GM12875 (cell line): ENCODE results near the gene PIP4P1.

Experiments
- H3K4me3 ChIP-seq: one replicate; pipeline ENCODE4 v1.5.1; 2011; ENCODE audit warnings: low read depth, low read length, control low read depth
- CTCF ChIP-seq: IDR thresholded peaks from 2 replicates; pipeline ENCODE4 v1.5.1; 2011; ENCODE audit warnings: low read depth, mild to moderate bottlenecking, control low read depth, inconsistent platforms, low read length, moderate library complexity, borderline replicate concordance; ENCODE audit not compliant: insufficient read depth

The PIP4P1 gene

GRCh38 chr14:20476776-20477175 lies 15.5 kb upstream of the PIP4P1 start:
- TF ChIP-seq CTCF, result no peak
- no peak overlapping the region for H3K4me3 ChIP-seq

DNA sequence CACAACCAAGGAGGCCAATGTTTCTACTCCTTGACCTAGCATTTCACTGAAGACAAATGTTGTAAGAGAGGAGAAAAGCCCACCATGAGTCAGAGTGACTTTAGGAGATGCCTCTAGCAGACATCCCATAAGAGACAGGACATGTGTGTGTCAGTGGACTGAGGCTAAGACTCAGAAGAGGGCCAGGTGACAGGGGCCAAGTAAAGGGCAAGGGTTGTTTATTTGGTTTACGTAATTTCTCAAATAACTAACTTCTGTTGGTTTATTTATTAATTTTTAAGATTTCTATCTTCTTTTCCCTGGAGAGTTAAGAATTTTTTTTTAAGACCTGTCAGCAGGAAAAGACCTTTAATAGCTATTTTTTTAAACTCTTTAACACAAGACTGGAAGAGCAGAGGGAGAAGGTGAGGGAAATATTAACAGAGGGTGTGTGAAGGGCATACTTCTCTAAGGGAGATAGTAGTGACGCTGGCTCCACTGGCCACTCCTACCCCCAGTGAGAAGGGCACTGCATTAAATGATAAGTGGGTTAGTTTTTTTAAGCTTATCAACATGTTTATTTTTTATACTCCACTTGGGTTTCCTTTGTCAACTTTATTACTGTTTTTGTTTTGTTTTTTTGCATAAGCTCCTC lies 11.4 kb upstream of the PIP4P1 start:
- TF ChIP-seq CTCF, result no peak
- H3K4me3 ChIP-seq, result no peak overlapping the region

GRCh38 chr14:20470603-20470901 lies 9.3 kb upstream of the PIP4P1 start:
- no peak for TF ChIP-seq CTCF
- H3K4me3 ChIP-seq, result peak overlapping the region; percentile 77

GRCh38 chr14:20469890-20470602 lies 8.8 kb upstream of the PIP4P1 start:
- no peak for TF ChIP-seq CTCF
- peak overlapping the region; percentile 77 for H3K4me3 ChIP-seq

DNA sequence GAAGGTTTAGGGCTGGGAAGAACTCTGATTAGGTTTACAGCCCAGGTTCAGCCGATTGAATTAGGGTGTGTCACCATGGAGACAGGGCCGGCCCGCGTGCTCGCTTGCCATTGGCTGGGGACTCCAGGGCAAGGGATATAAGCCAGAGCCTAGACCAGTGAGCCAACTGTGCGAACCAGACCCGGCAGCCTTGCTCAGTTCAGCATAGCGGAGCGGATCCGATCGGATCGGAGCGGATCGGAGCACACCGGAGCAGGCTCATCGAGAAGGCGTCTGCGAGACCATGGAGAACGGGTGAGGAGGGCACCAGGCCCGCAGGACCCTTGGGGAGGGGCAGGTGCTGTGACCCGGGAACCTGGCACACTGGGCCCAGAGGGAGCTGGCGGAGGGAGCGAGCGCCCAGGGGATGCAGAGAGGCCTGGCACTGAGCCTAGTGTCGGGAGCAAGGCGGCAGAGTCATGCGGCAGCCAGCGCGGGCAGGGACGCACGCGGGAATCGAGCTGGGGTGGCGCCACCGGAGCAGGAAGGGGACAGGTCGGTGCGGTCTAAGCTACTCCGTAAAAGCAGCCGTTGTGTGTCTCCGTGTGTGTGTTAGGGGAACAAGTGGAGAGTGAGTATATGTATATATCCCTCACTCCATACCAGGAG lies 8.1 kb upstream of the PIP4P1 start, which contains the start of gene PNP:
TSS of gene PNP (plus strand) at position 165 of the 648 bp plus-strand sequence. CDS start at position 284, 119 bp downstream.
- peak within 1 kb of the TSS; percentile 77 for H3K4me3 ChIP-seq
- TF ChIP-seq CTCF, result no peak

DNA sequence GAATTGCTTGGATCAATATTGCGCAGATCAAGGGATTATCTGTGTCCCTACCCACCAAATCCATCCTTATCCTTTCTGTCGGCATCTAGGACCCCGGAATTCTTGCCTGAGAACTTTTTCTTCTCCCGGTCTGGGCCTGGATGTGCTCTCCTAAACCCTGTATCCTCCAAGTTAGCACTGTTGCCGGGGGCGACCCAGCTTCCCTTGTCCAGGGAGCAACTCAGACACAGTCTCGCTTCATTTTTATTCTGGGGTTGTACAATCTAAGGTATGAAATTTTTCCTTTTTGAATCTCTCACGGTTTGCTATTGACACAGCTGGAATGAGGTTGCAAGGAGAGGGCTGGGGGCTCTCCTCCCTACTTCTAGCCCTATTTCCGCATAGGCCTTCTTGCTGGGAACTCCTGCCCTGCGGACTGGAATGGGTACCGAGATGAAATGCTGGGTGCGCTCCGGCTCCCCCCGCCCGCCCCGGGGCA lies 7.6 kb upstream of the PIP4P1 start:
- no peak for TF ChIP-seq CTCF

More for the DNA sequence above, 7.6 kb upstream of the PIP4P1 start:
- no peak overlapping the region for H3K4me3 ChIP-seq
